OCI-M2 (cell line): ENCODE measurements around the gene METRN.
A peak's percentile ranks its signal among the peaks of the same experiment; 100 is the strongest.

Experiments used
- DNase-seq: peaks from one replicate; lab custom pipeline; 2025; ENCODE audit not compliant: unreplicated experiment; lab: John Stamatoyannopoulos, UW

The METRN gene

DNA sequence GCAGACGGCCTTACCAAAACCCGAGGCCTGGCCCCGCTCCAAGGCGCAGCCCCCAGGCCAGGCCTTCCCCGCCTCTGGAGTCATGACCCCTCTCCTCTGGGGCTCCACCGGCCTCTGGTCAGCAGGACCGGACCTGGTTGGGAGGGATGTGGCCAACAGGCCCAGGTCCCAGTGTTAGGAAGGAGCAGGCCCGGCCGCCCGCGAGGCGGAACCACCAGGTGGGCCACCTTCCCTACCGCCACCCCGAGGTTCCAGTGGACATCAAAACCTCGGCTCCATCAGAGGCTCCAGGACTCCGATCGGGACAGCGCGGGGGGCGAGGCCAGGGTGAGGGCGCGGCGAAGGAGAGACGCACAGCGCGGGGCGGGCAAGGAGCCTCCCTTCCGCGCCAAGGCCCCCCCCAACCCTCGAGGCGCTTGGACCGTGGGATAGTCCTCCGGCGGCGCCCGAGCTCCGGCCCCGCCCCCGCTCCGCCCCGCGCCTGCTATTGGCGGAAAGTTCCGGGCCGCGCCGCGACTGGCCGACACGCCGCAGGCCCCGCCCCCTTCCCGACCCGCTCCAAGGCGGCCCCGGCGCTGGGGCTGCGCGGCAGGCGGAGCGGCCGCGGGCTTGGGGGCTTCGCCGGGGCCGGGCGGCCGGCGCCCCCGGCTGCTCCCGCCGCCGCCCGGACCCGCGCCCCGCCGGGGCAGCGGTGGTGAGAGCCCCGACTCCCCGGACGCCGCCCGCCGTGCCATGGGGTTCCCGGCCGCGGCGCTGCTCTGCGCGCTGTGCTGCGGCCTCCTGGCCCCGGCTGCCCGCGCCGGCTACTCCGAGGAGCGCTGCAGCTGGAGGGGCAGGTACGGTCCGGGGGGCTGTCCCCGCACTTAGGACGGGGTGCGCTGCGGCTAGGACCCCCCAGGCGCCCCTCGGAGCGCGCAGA lies at the start of gene METRN:
Gene METRN, plus strand, starts transcription at position 561 of the 919 bp plus-strand sequence. Its CDS starts 172 bp downstream, at position 733.
- no peak for DNase-seq

DNA sequence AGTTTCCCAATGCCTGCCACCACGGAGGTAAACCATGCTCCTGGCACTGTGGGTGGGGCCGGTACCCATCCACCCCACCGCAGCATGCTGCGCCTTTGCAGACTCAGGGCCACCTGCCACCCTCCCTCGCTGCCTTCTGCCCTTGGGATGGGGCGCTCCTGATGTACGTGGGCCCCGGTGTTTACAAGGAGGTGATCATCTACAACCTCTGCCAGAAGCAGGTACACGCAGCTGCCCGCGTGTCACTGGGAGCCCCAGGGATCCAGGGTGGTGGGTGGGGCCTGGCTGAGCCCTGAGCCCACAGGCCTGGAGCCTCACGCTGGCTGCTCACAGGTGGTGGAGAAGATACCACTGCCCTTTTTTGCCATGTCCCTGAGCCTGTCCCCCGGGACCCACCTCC lies 48.3 kb upstream of the METRN start:
- DNase-seq = no peak

DNA sequence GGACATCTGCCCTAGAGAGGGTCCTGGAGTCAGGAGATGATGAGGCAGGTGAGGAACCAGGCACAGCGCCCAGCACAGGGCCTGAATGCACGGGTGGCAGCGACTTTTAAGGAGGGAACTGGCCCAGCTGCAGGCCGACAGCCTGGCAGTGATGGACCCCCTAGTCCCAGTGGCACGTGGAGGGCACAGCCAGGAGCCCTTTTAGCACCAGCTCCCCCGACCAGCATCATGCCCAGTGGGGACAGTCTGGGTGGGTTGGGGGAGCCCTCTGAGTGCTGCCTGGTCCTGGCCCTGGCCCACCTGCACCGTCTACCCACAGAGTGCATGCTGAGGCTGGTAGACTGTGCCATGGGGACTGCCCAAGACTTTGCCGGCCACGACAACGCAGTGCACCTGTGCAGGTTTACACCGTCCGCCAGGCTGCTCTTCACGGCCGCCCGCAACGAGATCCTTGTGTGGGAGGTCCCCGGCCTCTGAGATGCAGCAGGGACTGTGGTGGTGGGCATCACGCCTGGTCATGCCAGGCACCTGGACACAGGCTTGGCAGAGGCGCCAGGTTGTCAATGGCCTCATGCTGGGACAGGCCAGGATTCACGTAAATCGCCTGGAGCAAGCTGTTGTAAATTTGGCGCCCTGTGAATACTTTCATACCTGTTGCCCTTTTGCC lies 47.7 kb upstream of the METRN start:
- DNase-seq = no peak

DNA sequence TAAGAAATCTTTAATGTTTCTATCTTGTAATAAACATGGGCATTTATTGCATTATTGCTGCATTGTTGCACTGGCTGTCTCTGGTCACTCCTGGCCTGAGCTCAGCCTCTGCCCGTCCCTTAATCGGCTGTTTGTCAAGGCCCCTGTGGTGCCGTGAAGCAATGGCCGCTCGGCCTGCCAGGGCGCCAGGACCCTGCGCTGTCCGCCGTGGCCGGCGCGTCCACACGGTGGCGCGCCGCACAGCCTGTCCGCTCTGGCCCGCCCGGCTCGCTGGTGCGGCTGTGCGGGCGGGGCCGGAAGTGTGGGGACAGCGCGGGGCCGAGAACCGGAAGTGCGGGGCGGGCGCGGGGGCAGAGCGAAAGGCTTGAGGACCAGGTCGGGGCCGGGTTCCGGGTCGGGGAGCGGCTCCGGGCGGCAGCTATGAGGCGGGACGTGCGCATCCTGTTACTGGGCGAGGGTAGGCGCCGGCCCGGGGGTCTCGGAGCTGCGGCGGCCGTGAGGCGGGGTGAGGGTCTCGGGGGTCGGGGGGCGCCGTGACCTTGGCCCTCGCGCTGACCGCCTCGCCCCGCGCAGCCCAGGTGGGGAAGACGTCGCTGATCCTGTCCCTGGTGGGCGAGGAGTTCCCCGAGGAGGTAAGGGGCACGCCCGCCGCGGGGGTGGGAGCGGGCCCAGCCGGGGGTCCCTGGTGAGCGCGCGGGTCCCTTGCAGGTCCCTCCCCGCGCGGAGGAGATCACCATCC lies 47.0 kb upstream of the METRN start, which contains the start of gene RHOT2:
Gene RHOT2, plus strand, starts transcription at position 353 of the 739 bp plus-strand sequence. Its CDS starts 68 bp downstream, at position 421.
- DNase-seq = peak; percentile 27

DNA sequence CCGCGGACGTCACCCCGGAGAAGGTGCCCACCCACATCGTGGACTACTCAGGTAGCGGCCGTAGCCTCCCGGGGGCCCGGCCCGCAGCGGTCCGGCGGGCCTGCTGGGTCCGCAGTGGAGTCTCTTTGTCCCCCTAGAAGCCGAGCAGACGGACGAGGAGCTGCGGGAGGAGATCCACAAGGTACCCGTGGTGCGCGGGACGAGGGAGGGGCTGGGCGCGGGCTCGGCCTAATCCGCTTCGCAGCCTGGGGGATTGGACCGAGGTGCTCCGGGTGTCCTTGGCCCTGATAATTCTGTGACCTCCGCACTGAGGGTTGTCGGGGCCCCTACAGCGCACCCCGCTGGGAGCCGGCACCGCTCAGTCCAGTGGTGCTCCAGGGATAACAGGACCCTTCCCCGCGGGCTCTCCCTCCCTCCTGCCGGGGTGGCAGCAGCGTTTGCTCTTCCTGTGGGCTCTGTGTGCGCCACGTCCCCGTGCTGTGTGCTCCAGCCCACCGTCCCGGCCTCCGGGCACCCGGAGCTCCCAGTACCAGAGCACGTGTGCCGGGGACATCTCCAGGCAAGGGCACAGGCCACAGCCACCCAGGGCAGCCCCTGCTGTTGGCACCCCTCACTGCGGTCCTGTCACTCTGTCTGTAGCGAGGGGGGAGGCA lies 46.3 kb upstream of the METRN start:
- no peak for DNase-seq

DNA sequence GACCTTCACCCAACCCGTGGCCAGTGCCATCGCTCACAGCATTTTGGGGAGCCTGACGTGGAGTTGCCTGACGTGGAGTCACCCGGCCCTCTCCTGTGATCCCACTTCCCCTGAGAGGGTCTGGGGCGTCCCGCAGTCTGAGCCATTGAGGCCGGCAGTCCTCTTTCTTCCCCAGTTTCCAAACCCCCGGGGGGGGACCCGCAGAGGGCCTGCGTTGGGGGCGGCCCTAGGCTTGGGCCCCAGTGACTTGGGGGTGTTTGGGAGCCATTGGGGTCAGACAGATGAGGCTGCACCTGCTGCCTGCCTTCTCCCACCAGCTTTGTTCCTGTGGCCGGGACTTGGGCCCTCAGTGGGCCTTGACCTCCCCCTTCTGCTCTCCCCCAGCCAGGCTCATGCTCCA lies 45.3 kb upstream of the METRN start:
- DNase-seq = no peak

DNA sequence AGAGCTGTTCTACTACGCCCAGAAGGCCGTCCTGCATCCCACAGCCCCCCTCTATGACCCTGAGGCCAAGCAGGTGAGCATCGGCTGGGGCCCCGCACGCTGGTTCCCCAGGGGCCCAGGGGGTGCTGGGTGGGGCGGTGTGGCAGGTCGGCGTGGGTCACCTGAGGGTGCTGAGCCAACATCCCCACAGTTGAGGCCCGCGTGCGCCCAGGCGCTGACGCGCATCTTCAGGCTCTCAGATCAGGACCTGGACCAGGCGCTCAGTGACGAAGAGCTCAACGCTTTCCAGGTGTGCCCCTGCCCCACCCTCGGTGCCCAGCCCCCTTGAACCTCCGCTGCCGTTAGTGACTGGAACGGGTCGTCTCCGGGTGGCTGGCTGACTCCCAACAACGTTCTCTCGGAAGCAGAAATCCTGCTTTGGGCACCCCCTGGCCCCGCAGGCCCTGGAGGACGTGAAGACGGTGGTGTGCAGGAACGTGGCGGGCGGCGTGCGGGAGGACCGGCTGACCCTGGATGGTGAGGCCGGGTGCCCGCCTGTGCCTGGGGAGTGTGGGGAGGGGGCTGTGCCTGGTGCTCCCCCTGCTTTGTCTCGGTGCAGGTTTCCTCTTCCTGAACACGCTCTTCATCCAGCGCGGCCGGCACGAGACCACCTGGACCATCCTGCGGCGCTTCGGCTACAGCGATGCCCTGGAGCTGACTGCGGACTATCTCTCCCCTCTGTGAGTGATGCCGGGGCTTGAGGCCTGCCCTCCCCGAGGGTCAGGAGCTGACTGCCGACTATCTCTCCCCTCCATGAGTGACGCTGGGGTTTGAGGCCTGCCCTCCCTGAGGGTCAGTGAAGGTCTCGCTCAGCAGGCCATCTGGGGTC lies 44.2 kb upstream of the METRN start:
- no peak for DNase-seq

DNA sequence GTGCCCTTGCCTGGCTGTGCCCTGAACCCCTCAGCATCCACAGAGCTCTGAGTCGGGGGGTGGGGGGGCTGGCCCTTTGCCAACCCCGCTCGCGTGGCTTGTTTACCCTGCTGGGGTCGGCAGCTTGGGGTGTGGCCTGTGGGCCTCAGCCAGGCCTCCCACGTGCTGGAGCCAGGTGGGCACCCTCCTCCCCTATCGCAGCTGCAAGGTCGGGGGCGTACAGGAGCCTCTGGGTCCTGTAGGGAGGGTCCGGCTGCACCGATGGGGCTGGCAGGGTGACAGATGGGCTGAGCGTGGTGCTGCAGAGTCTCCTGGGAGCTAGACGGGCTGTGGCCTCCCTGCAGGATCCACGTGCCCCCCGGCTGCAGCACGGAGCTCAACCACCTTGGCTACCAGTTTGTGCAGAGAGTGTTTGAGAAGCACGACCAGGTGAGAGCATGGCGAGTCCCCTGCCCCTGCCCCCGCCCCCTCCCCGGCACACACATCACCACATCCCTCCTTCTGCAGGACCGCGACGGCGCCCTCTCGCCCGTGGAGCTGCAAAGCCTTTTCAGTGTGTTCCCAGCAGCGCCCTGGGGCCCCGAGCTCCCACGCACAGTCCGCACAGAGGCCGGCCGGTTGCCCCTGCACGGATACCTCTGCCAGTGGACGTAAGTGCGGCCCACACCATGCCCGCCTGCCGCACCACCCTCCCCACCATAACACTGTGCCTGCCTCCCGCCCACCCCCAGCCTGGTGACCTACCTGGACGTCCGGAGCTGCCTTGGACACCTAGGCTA lies 43.4 kb upstream of the METRN start:
- DNase-seq = no peak

DNA sequence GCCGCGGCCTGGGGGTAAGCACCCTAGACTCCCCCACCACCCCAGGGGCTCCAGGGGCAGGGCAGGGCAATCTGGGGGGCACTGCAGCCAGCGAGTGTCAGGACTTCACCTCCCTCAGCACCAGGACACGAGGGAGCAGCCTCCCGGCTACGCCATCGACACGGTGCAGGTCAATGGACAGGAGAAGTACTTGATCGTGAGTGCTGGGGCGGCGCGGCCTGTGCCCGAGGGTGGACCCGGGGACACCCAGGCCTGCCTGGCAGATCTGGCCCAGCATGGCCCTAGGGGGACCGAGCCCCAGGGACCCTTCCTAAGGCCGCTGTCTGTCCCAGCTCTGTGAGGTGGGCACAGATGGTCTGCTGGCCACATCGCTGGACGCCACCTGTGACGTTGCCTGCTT lies 42.5 kb upstream of the METRN start:
- DNase-seq = no peak

DNA sequence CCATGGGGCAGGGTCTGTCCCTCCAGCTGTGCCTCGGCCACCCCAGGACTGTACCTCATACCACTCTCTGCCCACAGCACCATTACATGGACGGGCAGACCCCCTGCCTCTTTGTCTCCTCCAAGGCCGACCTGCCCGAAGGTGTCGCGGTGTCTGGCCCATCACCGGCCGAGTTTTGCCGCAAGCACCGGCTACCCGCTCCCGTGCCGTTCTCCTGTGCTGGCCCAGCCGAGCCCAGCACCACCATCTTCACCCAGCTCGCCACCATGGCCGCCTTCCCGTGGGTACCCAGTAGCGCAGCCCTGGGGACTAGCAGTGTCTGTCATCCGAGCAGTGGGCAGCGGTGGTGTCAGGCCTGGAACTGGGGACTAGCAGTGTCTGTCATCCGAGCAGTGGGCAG lies 42.1 kb upstream of the METRN start:
- no peak for DNase-seq

DNA sequence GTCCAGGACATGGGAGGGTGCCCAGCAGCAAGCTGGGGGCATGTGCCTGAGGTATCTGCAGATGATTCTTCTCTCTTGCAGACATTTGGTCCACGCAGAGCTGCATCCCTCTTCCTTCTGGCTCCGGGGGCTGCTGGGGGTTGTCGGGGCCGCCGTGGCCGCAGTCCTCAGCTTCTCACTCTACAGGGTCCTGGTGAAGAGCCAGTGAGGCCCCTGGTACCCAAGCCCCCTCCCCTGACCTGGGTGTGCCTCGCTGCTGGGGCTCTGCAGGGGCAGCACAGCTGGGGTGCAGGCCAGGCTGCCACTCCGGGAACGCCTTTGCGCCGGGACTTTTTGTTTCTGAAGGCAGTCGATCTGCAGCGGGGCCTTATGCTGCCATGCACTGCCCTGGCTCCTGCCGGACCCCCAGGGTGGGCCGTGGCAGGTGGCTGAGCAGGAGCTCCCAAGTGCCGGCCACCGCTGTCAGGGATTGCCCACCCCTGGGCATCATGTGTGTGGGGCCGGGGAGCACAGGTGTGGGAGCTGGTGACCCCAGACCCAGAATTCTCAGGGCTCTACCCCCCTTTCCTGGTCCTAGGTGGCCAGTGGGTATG lies 41.4 kb upstream of the METRN start:
- no peak for DNase-seq

DNA sequence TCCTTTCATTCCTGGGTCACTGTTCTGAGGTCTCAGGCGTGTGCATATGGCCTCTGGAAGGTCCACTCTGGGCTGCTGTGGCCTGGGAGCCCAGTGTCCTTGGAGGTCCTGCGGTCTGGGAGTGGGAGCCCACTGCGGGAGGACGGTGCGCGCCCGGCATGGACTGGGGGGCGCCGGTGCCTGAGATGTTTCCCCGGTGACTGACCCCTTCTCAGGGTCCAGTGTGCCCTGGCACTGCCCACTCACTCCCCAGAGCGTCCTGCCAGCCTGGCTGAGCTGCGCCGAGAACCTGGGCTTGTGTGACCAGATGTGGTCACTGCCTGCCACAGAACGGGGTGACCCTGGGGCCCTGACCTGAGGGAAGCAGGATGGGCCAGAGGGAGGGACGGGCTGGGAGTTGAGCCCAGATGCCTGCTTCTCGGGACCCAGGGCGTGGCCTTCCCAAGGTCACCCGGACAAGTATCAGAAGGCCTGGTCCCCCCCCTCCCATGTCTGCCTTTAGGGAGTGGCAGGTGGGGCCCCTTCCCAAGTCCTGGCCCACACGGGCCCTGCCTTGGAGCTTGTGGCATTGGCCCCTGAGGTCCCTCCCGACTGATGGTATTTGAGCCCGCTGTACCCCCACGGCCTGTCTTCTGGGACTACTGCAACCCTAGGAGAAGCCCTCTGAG lies 40.6 kb upstream of the METRN start:
- DNase-seq = no peak

DNA sequence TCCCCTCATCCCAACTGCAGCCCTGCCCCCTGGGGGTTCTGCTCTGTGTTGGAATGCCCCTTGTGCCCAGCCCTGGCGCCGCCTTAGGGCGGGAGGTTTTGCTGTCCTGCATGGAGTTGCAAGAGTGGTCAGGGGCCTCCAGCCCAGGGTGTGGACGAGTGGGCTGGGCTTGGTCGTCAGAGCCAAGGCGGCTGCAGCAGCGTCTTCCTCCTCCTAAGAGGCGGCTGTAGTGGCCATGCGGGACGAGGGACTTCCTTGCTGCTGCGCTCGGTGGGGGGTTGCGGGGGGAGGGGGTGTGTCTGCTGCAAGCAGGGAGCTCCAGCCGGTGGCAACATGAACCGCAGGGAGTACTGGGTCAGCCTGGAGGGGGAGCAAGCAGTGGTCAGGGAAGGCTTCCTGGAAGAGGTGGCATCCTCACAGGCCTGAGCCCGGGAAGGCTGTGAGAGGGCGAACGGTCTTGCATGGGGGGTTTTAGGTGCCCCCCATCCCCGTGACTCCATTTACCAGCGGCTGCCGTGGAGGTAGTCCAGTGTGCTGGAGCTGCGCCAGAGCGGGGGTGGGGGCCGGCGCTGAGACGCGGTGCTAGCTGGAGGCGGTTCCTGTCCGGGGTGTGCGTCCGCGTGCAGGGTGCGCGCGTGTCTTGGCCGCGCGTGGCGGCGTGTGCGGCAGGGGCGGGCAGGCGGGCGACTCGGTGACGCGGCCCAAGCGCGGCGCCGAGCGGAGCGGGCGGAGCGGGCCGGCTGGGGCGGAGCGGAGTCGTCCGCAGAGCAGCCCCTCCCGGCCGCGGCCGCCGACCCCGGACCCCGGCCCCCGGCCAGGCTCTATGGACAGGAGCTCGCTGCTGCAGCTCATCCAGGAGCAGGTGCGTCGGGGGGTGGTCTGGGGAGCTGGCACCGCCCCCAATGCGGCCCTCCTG lies 39.7 kb upstream of the METRN start, which contains the start of gene RHBDL1:
Gene RHBDL1, plus strand, starts transcription at position 704 of the 916 bp plus-strand sequence. Its CDS starts 120 bp downstream, at position 824.
- DNase-seq = no peak

DNA sequence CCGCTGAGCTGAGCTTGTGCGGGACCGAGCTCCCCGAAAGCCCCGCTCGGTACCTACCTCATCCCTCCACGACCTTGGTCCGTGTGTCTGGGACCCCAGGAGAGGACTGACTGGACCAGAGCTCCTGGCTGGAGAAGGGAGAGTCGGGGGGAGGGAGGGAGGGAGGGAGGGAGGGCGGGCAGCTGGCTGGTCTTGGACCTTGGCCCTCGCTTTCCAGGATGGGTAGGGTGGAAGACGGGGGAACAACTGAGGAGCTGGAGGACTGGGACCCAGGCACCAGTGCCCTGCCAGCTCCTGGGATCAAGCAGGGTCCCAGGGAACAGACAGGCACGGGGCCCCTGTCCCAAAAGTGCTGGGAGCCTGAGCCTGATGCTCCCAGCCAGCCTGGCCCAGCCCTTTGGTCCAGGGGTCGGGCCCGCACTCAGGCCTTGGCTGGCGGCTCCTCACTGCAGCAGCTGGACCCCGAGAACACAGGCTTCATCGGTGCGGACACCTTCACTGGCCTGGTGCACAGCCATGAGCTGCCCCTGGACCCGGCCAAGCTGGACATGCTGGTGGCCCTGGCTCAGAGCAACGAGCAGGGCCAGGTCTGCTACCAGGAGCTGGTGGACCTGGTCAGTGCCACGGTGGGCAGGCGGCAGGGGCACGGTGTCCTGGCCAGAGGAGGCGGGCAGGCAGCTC lies 38.9 kb upstream of the METRN start:
- DNase-seq = no peak

DNA sequence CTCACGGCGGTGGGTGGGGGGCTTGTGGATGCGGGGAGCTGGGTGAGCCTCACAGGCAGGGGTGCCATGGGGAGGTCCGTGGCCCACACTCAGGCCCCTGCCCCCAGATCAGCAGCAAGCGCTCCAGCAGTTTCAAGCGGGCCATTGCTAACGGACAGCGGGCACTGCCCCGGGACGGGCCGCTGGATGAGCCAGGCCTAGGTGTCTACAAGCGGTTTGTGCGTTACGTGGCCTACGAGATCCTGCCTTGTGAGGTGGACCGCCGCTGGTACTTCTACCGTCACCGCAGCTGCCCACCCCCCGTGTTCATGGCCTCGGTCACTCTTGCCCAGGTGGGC lies 38.4 kb upstream of the METRN start:
- DNase-seq = no peak

DNA sequence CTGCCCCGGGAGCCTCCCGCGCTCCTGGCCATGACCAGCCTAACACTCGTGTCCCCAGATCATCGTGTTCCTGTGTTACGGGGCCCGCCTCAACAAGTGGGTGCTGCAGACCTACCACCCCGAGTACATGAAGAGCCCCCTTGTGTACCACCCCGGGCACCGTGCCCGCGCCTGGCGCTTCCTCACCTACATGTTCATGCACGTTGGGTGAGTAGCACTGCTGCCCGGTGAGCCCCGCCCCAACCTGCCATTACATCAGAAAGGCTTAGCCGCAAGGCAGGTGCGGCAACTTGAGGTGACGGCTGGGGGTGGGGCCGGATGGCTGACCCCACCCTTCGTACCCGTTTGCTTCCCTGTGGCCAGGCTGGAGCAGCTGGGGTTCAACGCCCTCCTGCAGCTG lies 38.0 kb upstream of the METRN start:
- DNase-seq = no peak
